Umbilical cord (tissue), 2 donors: ENCODE data around the gene DSCAM. TPM values are rescaled to one million over a fixed set of nuclear protein-coding genes. Genes with fewer than 3 reads are reported as not detected.

ENCODE experiments used
- DNase-seq: peaks from one replicate; pipeline ENCODE4 v3.0.0-alpha.2; 2015; ENCODE audit warnings: low spot score
- total RNA-seq: library from RNA; depleted of rRNA; stranded (reverse); fragments of >200 nt; gene quantifications from one replicate; pipeline ENCODE4 v1.2.3, GENCODE V29; 2014; ENCODE audit warnings: low replicate concordance; ENCODE audit not compliant: insufficient read depth

DSCAM gene
- total RNA-seq, 1 donor from 2014 or later, result 0.24 TPM

- peak; percentile 89 for DNase-seq
Measured at GRCh38 chr21:40615505-40616376, 231.2 kb downstream of the DSCAM start.

DNA sequence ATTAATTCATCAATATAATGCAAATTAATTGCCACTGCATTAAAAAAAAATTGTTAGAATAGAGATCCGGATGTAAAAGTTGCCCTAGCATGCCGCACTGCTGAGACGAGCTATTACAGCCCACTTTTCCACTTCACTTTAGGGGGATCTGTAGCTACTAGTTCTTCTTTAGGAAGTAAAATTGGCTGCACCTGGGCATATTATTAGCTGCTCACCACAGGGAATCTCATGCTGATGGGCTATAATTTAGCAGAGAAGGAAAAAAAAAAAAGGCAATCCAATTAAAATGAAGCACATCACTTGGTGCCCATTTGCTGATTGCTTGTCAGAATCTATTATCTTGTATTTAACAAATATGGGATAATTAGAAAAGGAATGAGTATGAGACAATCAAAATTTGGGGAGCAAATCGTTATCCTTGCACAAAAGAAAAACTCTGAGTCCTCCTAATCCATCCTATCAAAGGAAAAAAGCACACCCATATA is 233.4 kb downstream of the DSCAM start:
- DNase-seq, result no peak

DNA sequence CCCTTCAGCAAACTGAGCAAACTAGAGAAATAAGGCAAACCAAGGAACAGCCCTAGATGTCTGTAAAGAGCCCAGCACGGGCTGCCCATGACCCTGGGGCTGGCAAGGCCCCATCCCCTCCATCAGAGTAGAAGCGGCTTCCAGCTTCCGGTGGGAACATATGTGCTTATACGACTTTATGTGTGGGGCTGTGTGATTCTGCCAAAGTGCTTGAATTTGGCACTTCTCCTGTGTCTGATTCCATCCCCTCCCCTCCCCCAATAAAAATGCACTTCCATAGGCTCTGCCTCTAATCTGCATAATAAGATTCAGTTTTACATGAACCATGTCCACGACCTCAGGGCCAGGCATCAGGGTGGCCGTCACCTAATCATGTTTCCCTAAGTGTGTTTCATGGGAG is 236.6 kb downstream of the DSCAM start:
- no peak for DNase-seq

GRCh38 chr21:40606341-40606740 is 240.6 kb downstream of the DSCAM start:
- no peak for DNase-seq

DNA sequence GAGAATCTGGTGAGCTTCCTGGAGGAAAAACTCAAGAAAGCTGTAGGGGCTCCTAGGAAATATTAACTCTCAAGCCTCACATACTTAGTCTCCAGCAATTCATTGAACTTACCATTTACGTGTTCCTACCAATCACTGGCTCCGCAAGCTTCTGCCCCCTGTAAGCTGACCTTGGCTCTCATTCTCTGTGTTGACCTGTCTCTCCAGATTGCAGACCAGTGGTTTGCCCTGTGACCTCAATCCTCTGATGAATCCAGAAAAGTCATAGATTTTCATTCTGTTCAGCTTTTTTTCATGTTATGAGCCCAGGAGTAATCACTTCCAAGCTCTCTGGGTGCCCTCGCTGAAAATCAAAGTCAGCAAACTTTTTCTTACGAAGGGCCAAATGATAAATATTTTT is 241.9 kb downstream of the DSCAM start:
- no peak for DNase-seq

DNA sequence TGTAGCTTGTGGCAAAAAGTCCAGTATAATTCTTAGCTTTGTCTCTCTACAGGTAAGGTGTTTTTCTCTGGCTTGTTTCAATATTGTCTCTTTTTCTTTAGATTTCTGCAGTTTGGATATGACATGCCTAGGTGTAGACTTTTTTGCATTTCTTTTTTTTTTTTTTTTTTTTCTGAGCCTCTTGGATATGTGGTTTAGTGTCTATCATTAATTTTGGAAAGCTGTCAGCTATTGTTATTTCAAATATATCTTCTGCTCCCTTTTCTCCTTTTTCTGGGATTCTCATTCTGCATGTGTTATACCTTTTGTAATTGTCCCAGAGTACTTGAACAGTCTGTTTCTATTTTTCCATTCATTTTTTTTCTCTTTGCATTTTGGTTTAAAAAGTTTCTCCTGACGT is 243.2 kb downstream of the DSCAM start:
- no peak for DNase-seq

DNA sequence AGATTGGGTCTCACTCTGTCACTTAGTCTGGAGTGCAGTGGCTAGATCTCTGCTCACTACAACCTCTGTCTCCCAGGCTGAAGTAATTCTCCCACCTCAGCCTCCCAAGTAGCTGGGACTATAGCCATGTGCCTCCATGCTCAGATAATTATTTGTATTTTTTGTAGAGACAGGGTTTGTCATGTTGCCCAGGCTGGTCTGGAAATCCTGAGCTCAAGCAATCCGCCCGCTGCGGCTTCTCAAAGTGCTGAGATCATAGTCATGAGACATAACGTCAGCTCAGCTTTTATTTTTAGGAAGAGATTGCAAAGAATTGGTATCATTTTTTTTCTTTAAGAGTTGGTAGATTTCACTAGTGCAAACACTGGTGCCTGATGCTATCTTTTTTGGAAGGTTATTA is 244.9 kb downstream of the DSCAM start:
- peak; percentile 87 for DNase-seq

- no peak for DNase-seq
Measured at GRCh38 chr21:40595806-40596205, 251.2 kb downstream of the DSCAM start.

- DNase-seq, result peak; percentile 31
Measured at GRCh38 chr21:40587736-40588346, 259.1 kb downstream of the DSCAM start.

- DNase-seq, result no peak
Measured at GRCh38 chr21:40586575-40586974, 260.4 kb downstream of the DSCAM start.

- DNase-seq, result no peak
Measured at GRCh38 chr21:40577285-40578043, 269.5 kb downstream of the DSCAM start.

DNA sequence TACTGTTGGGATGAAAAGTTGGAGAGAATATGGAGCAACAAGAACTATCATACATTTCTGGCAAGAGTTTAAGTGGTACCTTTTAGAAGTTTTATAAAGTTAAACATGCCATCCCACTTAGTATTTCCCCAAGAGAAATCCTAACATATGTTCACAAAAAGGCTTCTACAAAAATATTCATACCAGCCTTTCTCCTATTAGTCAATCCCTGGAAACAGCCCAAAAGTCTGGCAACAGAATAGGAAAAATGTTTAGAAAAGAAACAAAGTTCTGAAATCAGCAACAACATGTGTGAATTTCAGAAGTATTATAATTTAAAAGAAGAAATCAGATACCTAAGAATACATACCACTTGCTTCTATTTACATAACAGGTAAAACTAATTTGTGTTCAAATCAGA is 271.0 kb downstream of the DSCAM start:
- DNase-seq, result peak; percentile 43

- DNase-seq, result peak; percentile 55
Measured at GRCh38 chr21:40569357-40569756, 277.6 kb downstream of the DSCAM start.

GRCh38 chr21:40568807-40569206 is 278.2 kb downstream of the DSCAM start:
- DNase-seq, result peak; percentile 61

- no peak for DNase-seq
Measured at GRCh38 chr21:40567501-40567900, 279.5 kb downstream of the DSCAM start.

DNA sequence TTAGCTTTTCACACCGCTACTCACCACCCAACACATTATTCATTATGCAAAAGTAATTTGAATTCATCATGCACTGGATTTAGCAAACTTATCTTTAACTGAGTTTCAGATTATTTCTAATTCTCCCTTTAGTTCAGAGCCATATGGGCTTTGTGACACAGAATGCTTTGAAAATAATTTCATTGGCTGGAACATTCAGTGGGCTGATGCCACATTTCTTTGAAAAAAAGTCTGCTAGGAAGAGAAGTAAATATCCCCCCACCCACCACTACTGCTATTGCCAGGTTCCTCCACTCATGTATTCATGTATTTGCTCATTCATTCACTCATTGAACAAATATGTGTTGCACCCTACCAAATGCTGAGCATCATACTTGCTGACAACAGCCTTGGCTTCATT is 280.5 kb downstream of the DSCAM start:
- DNase-seq, result no peak

DNA sequence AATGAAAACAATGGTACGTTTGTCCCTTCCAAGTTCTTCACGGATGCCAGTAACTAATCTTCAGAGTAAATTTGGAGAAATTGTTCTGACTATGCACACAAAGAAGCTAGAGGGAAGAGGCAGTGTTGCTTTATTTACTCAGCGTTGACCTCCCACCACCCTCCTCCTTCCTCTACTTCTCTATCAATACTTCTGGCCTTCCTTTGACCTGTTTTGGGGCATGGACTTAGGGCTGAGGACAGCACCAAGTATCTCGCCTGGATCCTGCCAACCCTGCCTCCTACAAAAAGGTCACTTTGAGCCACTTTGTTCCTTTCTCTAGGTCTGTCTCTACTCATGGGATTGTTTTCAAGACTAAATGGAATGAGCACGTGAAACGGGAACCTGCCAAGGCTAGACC is 282.6 kb downstream of the DSCAM start:
- DNase-seq, result no peak

DNA sequence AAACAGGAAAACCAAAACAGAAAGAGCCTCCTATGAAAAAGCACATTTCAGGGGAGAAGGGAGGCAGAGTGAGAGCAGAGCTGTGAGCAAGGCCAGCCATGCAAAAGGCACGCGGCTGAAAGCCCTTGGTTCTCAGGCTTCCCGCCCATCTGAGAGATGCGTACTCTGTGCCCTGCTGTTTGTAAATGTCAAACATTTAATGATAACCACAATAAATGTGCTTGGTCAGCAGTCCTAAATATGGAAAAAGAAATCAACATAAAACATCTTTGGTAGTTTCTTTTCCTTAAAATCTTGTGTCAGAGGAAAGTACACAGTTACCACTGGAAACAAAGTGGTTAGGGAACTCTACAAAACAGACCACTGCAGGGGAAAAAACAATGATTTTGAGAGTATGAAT is 283.1 kb downstream of the DSCAM start:
- DNase-seq, result peak; percentile 94

GRCh38 chr21:40562242-40563002 is 284.5 kb downstream of the DSCAM start:
- peak; percentile 47 for DNase-seq

- DNase-seq, result no peak
Measured at GRCh38 chr21:40556442-40556968, 290.5 kb downstream of the DSCAM start.

DNA sequence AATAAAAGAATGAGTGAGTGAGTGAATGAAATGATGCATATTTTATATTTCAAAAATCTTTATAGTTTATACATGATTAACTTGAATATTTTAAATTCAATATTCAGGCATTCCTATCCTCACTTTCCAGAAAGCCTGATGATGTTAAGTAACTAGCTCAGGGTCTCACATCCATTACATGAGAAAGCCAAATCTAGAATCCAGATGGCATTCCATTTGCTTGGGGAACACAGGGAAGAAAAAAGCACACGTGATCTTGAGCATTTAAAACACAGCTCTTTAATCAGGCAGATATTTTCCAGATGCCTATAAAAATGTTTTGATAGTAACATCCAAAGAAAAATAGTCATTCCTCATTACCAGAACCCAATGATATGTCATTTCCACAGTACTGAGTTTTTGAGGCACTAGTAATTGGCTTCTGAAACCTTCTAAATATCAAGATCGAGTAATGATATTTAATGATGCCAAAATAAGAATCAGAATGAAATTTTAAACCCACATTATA is 291.9 kb downstream of the DSCAM start:
- DNase-seq, result peak; percentile 91
